GM21367 (cell line): ENCODE data around the gene PTPRCAP.

Experiments
- ATAC-seq: cut with Tn5 transposase; IDR thresholded peaks from one replicate; pipeline ENCODE4 v1.9.1; 2021; ENCODE audit not compliant: unreplicated experiment

Gene PTPRCAP

GRCh38 chr11:67398661-67399563 lies 38.6 kb downstream of the PTPRCAP start:
- ATAC-seq, result no peak

GRCh38 chr11:67397986-67398660 lies 39.4 kb downstream of the PTPRCAP start:
- ATAC-seq, result no peak

DNA sequence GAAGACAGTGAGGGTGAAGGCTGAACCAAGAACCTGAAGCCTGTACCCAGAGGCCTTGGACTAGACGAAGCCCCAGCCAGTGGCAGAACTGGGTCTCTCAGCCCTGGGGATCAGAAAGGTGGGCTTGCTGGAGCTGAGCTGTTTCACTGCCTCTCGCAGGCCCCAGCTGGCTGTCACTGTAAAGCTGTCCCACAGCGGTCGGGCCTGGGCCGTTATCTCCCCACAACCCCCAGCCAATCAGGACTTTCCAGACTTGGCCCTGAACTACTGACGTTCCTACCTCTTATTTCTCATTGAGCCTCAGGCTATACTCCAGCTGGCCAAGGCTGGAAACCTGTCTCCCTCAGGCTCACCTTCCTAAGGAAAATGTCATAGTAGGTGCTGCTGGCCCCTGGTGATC lies 39.9 kb downstream of the PTPRCAP start:
- ATAC-seq, result no peak

- no peak for ATAC-seq
Measured at GRCh38 chr11:67396587-67397389, 40.7 kb downstream of the PTPRCAP start.

- ATAC-seq, result no peak
Measured at GRCh38 chr11:67396259-67396581, 41.3 kb downstream of the PTPRCAP start.

DNA sequence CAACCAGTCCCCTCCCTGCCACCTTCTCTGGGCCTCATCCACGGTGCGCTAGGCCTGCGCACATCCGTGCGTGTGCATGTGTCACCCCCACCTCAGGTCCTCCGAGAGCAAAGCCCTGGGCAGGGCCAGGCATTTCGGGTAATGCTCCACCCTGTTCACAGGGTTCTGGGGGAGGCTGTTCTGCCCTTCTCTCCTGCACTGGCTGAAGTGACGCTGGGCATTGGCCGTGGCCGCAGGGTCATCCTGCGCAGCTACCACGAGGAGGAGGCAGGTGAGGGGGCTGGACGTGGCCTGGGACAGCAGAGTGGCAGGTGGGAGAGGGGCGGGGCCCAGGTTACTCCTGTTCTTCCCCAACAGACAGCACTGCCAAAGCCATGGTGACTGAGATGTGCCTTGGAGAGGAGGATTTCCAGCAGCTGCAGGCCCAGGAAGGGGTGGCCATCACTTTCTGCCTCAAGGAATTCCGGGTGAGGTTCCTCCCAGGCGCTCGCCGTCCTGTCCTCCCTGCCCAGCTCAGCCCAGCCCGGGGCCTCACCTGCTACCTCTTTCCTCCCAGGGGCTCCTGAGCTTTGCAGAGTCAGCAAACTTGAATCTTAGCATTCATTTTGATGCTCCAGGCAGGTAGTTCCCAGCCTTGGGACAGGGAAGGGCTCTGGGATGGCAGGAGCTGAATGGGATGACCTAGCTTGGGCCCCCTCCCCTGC lies 41.8 kb downstream of the PTPRCAP start:
- no peak for ATAC-seq

- no peak for ATAC-seq
Measured at GRCh38 chr11:67393990-67394389, 43.5 kb downstream of the PTPRCAP start.

- no peak for ATAC-seq
Measured at GRCh38 chr11:67393437-67393836, 44.0 kb downstream of the PTPRCAP start.

DNA sequence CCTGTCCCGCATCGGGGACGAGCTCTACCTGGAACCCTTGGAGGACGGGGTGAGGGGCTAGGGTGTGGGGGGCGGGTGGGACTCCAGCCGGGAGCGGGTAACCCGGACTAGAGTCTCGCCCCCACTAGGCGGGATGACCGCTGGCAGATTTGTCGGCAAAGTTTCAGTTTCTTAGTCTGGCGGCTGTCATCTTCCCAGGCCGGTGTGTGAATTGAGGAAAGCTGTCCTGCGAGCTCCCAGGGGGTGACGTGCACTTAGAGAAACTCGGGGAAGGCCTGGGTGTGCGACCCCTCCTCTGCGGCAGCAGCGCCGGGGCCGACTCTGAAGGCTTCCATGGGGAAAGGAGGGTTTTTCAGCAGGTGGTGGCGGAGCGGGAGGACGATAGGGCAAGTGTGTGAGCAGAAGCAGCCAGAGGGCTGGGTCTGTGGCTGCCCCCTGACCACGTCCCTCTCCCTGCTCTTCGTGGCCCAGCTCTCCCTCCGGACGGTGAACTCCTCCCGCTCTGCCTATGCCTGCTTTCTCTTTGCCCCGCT lies 45.2 kb downstream of the PTPRCAP start:
- no peak for ATAC-seq

GRCh38 chr11:67391304-67392182 lies 45.9 kb downstream of the PTPRCAP start, which contains the start of gene RAD9A:
Gene RAD9A (plus strand): TSS chr11:67391986. CDS start chr11:67392045, 59 bp downstream.
- peak; percentile 37 for ATAC-seq

DNA sequence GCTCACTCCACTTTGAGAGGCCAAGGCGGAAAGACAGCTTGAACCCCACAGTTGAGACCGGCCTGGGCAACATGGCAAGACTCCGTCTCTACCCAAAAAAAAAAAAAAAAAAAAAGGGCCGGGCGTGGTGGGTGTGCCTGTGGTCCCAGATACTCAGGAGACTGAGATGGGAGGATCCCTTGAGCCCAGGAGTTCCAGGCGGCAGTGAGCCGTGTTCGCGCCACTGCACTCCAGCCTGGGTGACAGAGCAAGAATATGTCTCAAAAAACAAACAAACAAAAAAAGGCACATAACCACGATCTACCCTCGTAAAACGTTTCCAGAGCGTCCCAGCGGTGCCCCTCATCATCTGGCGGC lies 46.6 kb downstream of the PTPRCAP start:
- ATAC-seq, result no peak

DNA sequence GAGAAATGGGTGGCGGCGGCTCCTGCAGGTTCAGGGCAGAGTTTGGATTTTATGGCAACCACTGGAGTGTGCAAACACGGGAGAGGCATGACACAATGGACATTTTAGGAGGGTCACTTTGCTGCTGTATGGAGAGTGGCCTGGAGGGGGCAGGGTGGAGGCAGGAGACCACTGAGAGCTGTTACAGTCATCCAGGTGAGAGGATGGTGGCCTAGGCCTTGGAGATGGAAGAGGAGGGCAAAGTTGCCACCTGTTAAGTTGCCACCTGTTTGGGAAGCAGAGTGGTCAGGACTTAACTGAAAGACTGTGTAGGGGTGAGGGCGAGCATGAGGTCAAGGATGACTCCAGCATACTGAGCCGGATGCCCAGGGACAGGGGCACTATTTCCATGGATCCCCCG lies 48.0 kb downstream of the PTPRCAP start:
- no peak for ATAC-seq

DNA sequence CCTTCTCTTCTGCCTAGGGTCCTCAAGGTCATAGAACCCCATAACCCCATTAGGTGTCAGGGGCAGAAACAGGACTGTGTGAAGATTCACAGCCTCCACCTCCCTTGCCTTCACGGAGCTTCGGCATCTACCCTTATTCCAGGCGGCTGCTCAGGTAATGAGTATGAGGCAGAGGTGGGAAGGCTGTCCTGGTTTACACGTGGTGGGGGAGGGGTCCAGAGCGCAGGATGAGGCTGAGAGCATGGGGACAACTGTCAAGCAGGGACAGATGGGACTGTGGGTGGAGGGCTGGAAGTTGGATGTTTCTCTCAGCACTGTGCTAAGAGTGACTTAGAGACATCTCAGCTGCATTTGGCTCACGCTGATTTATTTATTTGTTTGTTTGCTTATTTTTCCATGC lies 50.0 kb downstream of the PTPRCAP start:
- no peak for ATAC-seq

- no peak for ATAC-seq
Measured at GRCh38 chr11:67387069-67387468, 50.4 kb downstream of the PTPRCAP start.
